ENCODE results near the gene GARIN5B.

Gene GARIN5B

DNA sequence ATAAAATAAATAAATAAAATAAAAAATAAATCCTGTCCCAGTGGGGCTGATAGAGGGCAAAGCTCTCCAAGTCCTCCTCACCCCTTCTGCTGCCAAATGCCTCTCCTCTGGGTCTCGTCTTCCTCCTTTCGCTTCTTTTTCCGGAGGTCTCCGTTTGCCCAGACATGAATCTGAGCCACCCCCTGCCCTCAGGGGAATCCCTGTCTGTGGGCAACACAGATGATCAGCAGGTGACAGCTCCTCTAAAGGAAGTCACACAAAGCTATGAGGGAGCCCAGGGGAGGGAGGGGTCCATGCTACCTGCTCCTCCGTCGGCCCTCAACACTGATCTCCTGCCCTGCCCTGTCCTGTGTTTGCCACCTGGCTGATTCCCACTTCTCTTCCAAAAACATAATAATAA is 38.4 kb downstream of the GARIN5B start:
- DNase-seq (ENCODE audit: low read depth in 2 of 2) = no peak

- DNase-seq (ENCODE audit: low read depth in 2 of 2) = no peak
Observed at GRCh38 chr19:55322204-55322885, 40.7 kb downstream of the GARIN5B start.

GRCh38 chr19:55321466-55322137 is 41.5 kb downstream of the GARIN5B start:
- DNase-seq (ENCODE audit: low read depth in 2 of 2) = no peak

DNA sequence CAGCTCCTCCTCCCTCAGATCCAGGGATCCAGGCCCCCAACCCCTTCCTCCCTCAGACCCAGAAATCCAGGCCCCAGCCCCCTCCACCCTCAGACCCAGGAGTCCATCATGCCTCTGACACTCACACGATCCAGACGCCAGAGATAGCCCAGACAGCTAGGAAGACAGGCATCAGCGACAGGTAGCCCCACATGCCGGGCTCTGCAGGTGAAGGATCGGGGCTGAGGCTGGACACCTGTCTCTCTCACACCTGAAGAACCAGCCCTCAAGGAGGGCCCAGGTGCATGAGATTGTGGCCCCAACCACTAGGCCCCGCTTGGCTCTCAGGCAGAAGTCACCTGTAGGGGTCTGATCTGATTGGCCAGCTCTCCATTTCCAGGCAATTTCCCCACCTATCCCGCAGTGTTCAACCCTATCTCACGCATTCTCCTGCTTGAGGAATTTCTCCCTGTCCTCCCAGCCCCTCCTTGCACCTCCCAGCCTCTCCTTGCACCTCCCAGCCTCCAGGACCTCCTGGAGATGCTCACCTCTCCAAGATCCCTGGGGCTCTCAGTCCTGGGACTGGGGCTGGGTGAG is 42.1 kb downstream of the GARIN5B start:
- no peak for DNase-seq (ENCODE audit: low read depth in 2 of 2)

- no peak for DNase-seq (ENCODE audit: low read depth in 2 of 2)
Observed at GRCh38 chr19:55319785-55320184, 43.3 kb downstream of the GARIN5B start.

DNA sequence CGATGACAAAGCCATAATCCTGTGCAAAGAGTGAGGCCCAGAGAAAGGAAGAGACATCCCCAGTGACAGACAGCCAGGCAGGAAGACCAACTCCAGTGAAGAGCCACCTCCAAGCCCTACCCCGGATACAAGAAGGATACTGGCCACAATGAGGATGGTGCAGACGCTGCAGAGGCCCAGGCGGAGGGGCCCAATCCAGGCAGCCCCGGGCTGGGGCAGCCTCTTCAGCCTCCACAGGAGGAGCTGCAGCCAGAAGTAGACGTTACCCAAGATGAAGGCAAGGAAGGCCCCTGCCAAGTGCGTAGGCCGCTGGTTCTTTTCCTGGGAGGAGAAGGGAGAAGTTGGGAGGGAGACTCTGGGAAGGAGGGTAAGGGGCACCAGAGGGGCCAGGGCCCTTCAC is 46.4 kb downstream of the GARIN5B start:
- no peak for DNase-seq (ENCODE audit: low read depth in 2 of 2)

- no peak for DNase-seq (ENCODE audit: low read depth in 2 of 2)
Observed at GRCh38 chr19:55315956-55316525, 47.0 kb downstream of the GARIN5B start.

DNA sequence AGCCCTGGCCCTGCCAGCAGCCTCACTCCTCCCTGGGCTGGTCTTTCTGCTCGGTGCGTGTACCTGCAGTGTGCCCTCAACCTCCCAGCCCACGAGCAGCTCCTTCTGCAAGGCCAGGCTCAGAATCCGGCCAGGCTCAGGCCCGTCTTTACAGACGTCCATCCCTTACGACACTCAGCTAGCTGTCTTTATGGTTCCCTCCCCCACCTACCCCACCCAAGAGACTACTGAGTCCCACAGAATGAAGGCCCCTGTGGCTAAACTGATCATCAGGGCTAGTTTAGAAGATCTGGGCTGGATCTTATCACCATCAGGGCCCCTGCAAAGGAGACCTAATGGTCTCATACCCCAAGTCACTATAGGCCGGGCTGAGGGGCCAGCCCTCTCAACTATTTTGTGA is 48.7 kb downstream of the GARIN5B start:
- no peak for DNase-seq (ENCODE audit: low read depth in 2 of 2)

DNA sequence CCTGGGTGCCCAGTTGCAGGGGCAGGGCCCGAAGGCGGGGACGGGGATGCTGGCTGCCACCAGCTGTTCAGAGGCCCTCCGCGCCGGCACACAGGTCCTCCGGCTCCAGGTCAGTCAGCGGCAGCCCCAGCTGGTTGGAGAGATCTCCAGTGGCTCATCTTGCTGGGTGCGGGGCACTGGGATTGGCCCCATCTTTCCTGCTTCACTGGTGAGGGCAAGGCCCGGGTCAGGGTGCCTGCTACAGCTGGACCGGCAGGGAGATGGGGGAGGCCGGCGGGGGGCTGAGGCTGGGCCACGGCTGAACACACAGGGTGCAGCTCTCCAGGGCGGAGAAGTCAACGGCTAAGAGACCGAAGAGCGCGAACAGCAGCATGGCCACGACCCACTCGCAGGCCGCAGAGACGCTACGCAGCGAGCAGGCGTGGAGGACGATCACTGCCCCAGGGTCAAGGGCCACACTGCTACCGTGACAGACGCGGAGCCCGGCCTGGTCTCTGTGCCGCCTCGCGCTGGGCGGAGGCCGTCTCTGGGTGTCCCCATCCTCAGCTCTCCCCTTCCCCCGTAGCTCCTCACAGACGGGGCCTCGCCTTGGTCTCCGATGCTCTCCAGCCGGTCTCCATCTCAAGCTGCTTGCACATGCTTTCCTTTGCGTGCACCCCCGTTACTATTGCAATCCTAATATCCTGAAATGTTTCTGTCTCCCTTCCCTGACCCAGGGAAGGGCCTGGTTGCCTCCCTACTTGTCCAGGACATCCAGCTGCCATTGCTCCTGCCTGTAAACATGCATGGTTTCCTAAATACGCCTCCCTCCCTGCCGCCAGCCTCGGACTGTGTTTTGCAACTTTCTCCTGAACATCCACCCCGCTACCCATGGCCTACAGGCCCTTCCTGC is 50.2 kb downstream of the GARIN5B start:
- DNase-seq (ENCODE audit: low read depth in 2 of 2) = no peak

- no peak for DNase-seq (ENCODE audit: low read depth in 2 of 2)
Observed at GRCh38 chr19:55311797-55312196, 51.3 kb downstream of the GARIN5B start.

DNA sequence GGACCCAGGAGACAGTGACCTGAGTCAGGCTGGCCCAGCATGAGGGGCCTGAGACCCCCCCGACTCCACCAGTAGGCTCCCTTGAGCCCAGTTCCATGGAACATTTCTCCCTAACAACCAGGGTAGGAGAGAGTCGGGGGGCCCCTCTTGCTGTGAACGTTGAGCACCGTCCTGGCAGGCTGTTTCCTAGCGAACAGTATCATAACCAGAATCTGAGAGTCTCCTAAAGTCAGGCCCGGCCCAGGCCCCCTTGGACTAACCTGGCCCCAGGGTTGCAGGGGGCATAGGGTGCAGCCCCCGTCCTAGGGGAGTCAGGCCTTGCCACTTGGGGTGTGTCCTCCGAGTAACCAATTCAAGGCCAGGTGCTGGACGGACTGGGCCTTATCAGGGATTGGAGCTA is 51.7 kb downstream of the GARIN5B start:
- DNase-seq (ENCODE audit: low read depth in 2 of 2) = no peak

GRCh38 chr19:55310498-55310897 is 52.6 kb downstream of the GARIN5B start:
- DNase-seq (ENCODE audit: low read depth in 2 of 2) = no peak

- DNase-seq (ENCODE audit: low read depth in 2 of 2) = no peak
Observed at GRCh38 chr19:55309448-55309847, 53.6 kb downstream of the GARIN5B start.

DNA sequence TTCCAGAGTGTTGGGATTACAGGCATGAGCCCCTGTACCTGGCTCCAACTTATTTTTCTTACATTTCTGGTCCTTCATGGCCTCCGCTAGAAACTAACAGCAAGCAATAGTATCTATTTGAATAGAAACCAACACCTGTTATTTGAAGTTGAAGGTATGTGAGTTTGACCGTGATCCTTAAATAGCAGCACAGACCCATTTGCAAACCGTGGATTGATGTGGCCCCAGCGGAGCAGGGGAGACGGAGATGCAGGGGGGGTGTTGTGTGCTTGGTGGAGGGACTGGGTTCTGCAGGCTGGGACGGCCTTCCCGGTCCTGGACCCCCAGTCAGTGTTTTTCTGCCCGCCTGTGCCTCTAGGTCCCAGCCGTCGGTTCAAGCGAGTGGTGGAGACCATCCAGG is 54.8 kb downstream of the GARIN5B start:
- no peak for DNase-seq (ENCODE audit: low read depth in 2 of 2)

DNA sequence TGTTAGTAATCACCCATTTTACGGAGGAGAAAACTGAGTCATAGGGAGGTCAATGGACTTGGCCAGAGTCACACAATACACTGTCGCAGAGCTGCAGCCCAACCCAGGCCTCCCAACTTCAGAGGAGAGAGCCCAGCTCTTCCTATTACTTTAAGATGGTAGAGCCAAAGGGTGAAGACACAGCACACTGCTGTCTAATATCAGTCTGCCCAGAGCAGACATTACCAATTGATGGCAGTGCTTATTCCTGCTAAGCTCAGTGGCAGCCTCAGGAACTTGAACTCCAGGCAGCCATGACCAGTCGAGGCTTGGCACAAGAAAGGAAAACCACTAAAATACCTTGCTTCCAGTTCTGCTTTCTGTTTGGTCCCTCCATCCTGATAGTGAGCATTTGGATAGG is 56.3 kb downstream of the GARIN5B start:
- DNase-seq (ENCODE audit: low read depth in 2 of 2) = no peak

- DNase-seq (ENCODE audit: low read depth in 2 of 2) = no peak
Observed at GRCh38 chr19:55305983-55306562, 57.0 kb downstream of the GARIN5B start.

- no peak for DNase-seq (ENCODE audit: low read depth in 2 of 2)
Observed at GRCh38 chr19:55305491-55305890, 57.6 kb downstream of the GARIN5B start.

DNA sequence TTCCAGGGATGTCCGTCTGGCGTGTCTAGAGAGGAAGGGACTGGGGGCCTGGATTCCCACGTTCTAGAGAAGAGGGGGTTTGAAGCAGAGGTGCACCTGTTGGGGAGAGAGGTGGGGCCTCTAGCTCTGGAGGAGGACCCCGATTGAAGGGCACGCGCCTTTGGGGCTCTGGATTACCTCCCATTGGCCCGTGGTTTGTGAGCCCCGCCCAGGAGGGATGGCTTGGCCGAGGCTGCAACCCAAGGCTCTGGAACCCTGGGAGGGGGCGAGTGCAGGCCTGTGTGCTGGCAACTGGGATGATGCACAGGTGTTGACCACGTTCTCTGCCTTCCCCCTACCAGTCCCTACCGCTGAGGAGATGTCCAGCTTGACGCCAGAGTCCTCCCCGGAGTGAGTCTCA is 58.1 kb downstream of the GARIN5B start:
- no peak for DNase-seq (ENCODE audit: low read depth in 2 of 2)
